ENCODE data around the gene ADSS1. TPM values are rescaled to one million over a fixed set of nuclear protein-coding genes. Genes with fewer than 3 reads are reported as not detected.
A peak's percentile ranks its signal among the peaks of the same experiment; 100 is the strongest.

ADSS1 gene
- total RNA-seq, 1 experiment from 2014 or later: 10.0 TPM

DNA sequence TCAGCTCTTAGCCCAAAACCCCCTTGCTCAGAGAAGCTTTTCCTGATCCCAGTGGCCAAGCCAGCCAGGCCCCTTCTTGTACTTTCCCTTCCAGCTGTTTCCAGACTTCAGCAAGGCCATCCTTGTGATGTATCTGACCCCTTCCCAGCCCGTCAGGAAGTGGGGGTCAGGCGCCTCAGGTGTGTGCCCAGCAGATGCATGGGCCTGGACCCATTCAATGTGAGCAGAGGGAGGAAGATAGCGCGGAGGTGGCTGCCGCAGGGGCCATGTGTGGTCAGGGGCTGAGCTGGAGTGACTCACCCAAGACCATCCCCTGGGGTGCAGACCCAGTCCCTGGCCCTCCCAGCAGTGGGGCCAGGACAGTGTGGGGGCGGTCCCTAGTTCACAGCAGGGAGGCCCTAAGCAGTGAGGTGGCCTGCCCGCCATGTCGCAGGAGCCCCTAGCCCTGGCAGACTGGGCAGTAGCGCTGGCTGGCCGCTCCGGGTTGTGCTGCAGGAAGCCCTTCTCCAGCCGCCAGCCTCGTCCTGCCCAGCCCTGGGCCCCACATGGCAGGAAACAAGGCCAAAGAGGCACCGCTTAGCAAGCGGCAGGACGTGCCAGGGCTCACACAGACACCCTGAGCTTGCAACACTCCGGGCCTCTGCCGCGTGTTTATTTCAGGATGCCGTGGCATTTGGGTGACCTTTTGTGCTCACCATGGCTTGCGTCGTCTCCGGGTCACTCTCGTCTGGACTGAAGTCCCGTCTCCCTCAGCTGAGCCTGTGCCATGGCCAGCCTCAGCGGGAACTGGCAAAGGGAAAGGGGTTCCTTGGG lies 12.0 kb downstream of the ADSS1 start:
- Mint-ChIP-seq H3K4me3 (no peak overlapping the region), H3K9me3 (no peaks in the 10 kb centered on the region), H3K36me3 (peaks cover 2% of the 10 kb centered on the region; the same call in 1 of the 2 replicates), H3K4me1 (no peaks in the 10 kb centered on the region), H3K27me3 (ENCODE audit: low read depth) (no peaks in the 10 kb centered on the region), H3K27ac (peak overlapping the region; percentile 67)
- ChIA-PET POLR2A (no interaction called here), CTCF (interaction anchor here (0.6 to 1.8 kb wide), 3 partner anchors 33 to 96 kb away, joined by 3 to 4 read pairs (median 4); no protein-coding TSS in a partner anchor)
- no peak for ATAC-seq
- TF ChIP-seq, protein P1, sequence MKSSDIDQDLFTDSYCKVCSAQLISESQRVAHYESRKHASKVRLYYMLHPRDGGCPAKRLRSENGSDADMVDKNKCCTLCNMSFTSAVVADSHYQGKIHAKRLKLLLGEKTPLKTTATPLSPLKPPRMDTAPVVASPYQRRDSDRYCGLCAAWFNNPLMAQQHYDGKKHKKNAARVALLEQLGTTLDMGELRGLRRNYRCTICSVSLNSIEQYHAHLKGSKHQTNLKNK (CRISPR knock-in tag; IDR thresholded peaks at IDR 0.05): no peak
- TF ChIP-seq, protein P2, sequence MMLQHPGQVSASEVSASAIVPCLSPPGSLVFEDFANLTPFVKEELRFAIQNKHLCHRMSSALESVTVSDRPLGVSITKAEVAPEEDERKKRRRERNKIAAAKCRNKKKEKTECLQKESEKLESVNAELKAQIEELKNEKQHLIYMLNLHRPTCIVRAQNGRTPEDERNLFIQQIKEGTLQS (CRISPR knock-in tag; conservative IDR thresholded peaks at IDR 0.05): no peak
- TF ChIP-seq, protein P3, sequence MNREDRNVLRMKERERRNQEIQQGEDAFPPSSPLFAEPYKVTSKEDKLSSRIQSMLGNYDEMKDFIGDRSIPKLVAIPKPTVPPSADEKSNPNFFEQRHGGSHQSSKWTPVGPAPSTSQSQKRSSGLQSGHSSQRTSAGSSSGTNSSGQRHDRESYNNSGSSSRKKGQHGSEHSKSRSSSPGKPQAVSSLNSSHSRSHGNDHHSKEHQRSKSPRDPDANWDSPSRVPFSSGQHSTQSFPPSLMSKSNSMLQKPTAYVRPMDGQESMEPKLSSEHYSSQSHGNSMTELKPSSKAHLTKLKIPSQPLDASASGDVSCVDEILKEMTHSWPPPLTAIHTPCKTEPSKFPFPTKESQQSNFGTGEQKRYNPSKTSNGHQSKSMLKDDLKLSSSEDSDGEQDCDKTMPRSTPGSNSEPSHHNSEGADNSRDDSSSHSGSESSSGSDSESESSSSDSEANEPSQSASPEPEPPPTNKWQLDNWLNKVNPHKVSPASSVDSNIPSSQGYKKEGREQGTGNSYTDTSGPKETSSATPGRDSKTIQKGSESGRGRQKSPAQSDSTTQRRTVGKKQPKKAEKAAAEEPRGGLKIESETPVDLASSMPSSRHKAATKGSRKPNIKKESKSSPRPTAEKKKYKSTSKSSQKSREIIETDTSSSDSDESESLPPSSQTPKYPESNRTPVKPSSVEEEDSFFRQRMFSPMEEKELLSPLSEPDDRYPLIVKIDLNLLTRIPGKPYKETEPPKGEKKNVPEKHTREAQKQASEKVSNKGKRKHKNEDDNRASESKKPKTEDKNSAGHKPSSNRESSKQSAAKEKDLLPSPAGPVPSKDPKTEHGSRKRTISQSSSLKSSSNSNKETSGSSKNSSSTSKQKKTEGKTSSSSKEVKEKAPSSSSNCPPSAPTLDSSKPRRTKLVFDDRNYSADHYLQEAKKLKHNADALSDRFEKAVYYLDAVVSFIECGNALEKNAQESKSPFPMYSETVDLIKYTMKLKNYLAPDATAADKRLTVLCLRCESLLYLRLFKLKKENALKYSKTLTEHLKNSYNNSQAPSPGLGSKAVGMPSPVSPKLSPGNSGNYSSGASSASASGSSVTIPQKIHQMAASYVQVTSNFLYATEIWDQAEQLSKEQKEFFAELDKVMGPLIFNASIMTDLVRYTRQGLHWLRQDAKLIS (CRISPR knock-in tag; IDR thresholded peaks at IDR 0.05; ENCODE audit: borderline replicate concordance): no peak
- no peak for TF ChIP-seq ATF1 (CRISPR knock-in tag; IDR thresholded peaks at IDR 0.05)
- TF ChIP-seq, protein P4, sequence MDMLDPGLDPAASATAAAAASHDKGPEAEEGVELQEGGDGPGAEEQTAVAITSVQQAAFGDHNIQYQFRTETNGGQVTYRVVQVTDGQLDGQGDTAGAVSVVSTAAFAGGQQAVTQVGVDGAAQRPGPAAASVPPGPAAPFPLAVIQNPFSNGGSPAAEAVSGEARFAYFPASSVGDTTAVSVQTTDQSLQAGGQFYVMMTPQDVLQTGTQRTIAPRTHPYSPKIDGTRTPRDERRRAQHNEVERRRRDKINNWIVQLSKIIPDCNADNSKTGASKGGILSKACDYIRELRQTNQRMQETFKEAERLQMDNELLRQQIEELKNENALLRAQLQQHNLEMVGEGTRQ (CRISPR knock-in tag; IDR thresholded peaks at IDR 0.05): no peak
- TF ChIP-seq, protein P5, sequence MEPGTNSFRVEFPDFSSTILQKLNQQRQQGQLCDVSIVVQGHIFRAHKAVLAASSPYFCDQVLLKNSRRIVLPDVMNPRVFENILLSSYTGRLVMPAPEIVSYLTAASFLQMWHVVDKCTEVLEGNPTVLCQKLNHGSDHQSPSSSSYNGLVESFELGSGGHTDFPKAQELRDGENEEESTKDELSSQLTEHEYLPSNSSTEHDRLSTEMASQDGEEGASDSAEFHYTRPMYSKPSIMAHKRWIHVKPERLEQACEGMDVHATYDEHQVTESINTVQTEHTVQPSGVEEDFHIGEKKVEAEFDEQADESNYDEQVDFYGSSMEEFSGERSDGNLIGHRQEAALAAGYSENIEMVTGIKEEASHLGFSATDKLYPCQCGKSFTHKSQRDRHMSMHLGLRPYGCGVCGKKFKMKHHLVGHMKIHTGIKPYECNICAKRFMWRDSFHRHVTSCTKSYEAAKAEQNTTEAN (CRISPR knock-in tag; IDR thresholded peaks at IDR 0.05): no peak
- TF ChIP-seq ZNF671 (CRISPR knock-in tag; IDR thresholded peaks at IDR 0.05): no peak
- TF ChIP-seq, protein P6, sequence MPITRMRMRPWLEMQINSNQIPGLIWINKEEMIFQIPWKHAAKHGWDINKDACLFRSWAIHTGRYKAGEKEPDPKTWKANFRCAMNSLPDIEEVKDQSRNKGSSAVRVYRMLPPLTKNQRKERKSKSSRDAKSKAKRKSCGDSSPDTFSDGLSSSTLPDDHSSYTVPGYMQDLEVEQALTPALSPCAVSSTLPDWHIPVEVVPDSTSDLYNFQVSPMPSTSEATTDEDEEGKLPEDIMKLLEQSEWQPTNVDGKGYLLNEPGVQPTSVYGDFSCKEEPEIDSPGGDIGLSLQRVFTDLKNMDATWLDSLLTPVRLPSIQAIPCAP (CRISPR knock-in tag; IDR thresholded peaks at IDR 0.05): no peak
- TF ChIP-seq PRRX2 (CRISPR knock-in tag; IDR thresholded peaks at IDR 0.05): no peak
- no peak for TF ChIP-seq ZNF317 (CRISPR knock-in tag; IDR thresholded peaks at IDR 0.05; ENCODE audit: borderline replicate concordance, low read depth)
- DNase-seq (ENCODE audit: low spot score): no peak

DNA sequence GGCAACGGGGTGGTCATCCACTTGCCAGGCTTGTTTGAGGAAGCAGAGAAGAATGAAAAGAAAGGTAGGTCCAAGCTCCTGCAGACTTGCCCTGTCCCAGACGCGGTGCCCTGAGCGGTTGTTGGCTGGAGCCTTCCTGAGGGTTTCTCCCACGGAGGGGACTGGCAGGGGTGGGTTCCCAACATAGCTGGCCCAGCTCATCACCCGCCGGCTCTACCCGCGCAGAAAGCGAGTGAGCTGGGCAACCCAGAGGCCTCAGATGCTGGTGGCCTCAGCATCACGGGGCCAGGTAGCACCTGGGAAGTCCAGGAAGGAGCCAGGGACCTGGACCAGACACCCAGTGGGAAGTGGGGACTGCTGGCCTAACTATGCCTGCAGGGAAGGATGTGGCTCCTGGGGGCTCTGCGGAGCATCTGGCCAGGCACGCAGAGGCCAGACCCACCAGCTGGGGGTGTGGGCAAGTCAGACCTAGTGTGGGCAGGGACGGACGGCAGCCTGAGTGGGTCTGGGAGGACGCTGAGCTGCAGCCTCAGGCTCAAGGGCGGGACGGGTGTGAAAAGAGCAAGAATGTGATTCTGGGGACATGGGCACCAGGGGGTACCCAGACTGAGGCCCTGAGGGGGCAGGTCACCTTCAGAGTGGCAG lies 14.5 kb downstream of the ADSS1 start:
- no peak overlapping the region for H3K4me3 Mint-ChIP-seq
- CTCF ChIA-PET: interaction anchor here (0.6 to 1.7 kb wide), 2 partner anchors 12 to 139 kb away, joined by 3 to 6 read pairs; no protein-coding TSS in a partner anchor
- TF ChIP-seq, protein P7, sequence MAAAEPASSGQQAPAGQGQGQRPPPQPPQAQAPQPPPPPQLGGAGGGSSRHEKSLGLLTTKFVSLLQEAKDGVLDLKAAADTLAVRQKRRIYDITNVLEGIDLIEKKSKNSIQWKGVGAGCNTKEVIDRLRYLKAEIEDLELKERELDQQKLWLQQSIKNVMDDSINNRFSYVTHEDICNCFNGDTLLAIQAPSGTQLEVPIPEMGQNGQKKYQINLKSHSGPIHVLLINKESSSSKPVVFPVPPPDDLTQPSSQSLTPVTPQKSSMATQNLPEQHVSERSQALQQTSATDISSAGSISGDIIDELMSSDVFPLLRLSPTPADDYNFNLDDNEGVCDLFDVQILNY (CRISPR knock-in tag; IDR thresholded peaks at IDR 0.05): no peak
- TF ChIP-seq ZNF232 (CRISPR knock-in tag; IDR thresholded peaks at IDR 0.05) (no peak), ZNF317 (CRISPR knock-in tag; IDR thresholded peaks at IDR 0.05; ENCODE audit: borderline replicate concordance, low read depth) (no peak), ZNF263 (CRISPR knock-in tag; IDR thresholded peaks at IDR 0.05; ENCODE audit: low read depth) (no peak), SOX15 (CRISPR knock-in tag; IDR thresholded peaks at IDR 0.05) (no peak), OVOL2 (CRISPR knock-in tag; IDR thresholded peaks at IDR 0.05; ENCODE audit: borderline replicate concordance) (no peak)
- TF ChIP-seq, protein P8, sequence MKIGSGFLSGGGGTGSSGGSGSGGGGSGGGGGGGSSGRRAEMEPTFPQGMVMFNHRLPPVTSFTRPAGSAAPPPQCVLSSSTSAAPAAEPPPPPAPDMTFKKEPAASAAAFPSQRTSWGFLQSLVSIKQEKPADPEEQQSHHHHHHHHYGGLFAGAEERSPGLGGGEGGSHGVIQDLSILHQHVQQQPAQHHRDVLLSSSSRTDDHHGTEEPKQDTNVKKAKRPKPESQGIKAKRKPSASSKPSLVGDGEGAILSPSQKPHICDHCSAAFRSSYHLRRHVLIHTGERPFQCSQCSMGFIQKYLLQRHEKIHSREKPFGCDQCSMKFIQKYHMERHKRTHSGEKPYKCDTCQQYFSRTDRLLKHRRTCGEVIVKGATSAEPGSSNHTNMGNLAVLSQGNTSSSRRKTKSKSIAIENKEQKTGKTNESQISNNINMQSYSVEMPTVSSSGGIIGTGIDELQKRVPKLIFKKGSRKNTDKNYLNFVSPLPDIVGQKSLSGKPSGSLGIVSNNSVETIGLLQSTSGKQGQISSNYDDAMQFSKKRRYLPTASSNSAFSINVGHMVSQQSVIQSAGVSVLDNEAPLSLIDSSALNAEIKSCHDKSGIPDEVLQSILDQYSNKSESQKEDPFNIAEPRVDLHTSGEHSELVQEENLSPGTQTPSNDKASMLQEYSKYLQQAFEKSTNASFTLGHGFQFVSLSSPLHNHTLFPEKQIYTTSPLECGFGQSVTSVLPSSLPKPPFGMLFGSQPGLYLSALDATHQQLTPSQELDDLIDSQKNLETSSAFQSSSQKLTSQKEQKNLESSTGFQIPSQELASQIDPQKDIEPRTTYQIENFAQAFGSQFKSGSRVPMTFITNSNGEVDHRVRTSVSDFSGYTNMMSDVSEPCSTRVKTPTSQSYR (CRISPR knock-in tag; IDR thresholded peaks at IDR 0.05): no peak
- TF ChIP-seq, protein P9, sequence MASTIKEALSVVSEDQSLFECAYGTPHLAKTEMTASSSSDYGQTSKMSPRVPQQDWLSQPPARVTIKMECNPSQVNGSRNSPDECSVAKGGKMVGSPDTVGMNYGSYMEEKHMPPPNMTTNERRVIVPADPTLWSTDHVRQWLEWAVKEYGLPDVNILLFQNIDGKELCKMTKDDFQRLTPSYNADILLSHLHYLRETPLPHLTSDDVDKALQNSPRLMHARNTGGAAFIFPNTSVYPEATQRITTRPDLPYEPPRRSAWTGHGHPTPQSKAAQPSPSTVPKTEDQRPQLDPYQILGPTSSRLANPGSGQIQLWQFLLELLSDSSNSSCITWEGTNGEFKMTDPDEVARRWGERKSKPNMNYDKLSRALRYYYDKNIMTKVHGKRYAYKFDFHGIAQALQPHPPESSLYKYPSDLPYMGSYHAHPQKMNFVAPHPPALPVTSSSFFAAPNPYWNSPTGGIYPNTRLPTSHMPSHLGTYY (CRISPR knock-in tag; IDR thresholded peaks at IDR 0.05): no peak
- TF ChIP-seq, protein P10, sequence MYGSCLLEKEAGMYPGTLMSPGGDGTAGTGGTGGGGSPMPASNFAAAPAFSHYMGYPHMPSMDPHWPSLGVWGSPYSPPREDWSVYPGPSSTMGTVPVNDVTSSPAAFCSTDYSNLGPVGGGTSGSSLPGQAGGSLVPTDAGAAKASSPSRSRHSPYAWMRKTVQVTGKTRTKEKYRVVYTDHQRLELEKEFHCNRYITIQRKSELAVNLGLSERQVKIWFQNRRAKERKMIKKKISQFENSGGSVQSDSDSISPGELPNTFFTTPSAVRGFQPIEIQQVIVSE (CRISPR knock-in tag; IDR thresholded peaks at IDR 0.05; ENCODE audit: borderline replicate concordance): no peak

More for the DNA sequence above, 14.5 kb downstream of the ADSS1 start:
- Mint-ChIP-seq H3K9me3 (no peaks in the 10 kb centered on the region), H3K36me3 (peaks cover 2% of the 10 kb centered on the region; the same call in 1 of the 2 replicates), H3K27me3 (ENCODE audit: low read depth) (no peaks in the 10 kb centered on the region), H3K4me1 (no peaks in the 10 kb centered on the region), H3K27ac (no peak overlapping the region)
- ATAC-seq (no peak), DNase-seq (ENCODE audit: low spot score) (no peak)
- POLR2A ChIA-PET: no interaction called here
